Hippocampal formation (tissue), 2 donors: Measurements from ENCODE around the gene MRPL23.

Source experiments
- DNase-seq, 2 donors: peaks; one replicate each; lab custom pipeline; 2025; lab: John Stamatoyannopoulos, UW

MRPL23 gene

DNA sequence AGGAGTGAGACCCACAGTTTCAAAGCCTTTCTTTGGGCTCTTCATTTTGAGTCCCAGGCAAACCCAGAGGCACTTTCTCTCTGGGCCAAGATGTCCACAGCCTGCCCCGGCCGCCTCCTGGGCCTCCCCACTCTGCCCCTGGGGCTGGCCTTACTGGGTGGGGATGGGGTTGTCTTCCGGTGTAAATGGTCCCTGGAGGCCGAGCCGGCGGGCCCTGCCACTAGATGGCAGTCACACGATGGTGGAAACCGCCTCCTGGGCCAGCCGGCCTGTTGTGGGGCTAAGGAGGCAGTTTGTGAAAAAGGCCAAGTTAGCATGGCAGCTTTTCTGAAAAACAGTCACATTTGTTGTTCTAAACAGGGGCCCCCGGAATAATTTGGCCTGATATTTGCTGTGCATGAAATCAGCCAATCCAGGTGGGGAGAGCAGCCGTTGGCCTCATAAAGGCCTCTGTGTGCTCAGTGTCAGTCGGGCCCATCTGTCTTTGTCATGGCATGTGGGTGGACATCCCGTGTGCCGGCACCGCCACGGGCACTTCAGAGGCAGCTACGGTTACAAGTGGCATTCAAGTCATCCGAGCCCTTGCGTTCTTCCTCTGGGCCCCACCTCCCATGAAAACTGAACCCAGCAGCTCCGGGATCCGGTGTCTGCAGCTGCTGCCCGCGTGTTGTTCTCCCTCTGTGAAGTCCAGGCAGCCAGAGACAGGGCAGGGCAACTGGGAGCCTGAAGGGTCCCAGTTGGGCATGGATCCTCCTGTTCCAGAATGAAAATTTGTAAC lies 6.5 kb downstream of the MRPL23 start:
- no peak for DNase-seq

DNA sequence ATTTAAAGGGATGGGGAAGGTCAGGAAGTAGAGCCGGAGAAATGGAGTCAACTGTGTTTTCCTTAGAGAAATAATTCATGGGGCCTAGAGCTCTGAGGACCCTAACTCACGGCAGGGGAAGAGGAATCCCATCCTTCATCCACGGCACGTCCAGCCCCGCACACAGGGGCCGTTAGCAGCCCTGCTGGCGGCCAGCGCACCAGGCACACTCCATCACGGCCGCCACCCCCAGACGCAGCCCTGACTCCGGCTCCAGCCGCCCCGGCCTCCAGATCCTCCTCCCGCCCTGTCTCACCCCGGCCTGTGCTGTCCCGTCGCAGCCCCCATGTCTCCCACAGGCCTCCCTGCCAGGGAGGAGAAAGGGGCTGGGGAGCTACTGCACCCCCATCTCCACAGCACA lies 11.2 kb downstream of the MRPL23 start:
- DNase-seq, result no peak

DNA sequence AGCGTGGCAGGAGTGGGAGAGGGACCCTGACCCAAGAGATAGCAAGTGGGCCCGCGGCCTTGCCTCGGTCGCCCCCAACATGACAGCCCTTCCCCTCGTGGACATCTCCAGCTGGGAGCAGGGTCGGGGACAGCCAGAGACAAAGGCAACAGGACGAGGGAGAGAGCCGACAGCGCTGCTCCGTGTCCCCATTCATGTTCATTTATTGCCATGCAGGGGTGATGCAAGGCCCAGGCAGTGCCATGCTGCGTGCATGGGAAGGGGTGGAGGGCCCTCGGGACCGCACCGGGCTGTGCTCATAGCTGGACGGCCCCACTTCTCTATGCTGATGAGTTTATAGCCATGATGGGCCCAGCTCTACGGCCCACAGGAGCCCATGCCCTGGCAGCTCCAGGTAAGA lies 12.7 kb downstream of the MRPL23 start:
- DNase-seq, result no peak

DNA sequence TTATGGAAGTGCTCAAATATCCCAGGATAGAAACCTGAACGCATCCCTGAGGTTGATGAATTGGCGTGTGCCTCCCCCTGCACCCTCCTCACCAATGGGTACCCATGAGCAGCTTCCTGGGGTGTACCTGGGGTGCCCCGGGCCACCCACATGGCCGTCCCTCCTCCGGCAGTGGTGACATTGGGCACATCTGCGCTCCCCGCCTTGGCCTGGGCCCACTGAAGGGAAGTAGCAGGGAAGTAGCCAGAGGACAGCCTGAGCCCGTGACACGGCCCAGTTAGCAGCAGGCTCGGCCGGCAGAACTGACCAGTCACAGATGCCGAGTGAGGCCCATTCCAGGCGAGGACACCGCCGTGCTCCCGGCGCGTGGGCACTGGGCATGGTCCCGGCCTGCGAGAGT lies 16.7 kb downstream of the MRPL23 start:
- no peak for DNase-seq

DNA sequence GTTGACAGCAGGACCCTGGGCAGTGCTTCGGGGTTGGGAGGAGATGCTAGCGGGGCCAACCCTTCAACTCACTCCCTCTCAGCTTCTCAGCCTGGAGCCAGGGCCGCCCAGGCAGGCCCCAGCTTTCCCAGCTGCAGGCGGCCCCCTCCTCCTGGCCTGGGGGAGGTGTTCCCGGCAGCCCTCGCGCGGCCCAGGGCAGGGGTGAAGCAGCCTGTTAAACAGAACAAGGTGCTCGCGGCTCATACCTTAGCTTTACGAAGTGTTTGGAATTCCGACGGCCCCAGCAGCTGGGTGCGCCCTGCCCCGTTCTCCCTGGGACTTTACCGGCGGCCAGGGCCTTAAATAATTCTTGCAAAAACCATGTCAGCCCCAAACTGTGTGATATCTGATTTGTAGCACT lies 17.2 kb downstream of the MRPL23 start:
- DNase-seq, result no peak

DNA sequence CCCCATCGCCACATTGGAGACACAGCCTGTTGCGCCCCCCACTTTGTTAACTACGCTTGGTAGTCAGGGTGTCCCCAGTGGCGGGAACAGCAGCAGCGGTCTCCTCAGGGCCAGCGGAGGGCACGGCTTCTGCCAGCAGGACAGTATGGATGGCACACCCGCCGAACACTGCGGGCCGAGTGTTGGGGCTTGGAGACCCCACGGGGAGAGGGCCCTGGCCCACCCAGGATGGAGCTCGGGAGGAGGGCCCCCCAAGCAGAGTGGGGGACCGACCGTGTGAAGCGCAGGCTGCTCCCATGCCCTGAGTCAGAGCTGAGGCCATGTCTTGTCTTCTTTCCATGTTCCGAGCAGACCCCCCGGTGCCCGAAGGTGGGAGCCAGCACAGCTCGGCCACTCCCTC lies 17.8 kb downstream of the MRPL23 start:
- DNase-seq, result no peak

DNA sequence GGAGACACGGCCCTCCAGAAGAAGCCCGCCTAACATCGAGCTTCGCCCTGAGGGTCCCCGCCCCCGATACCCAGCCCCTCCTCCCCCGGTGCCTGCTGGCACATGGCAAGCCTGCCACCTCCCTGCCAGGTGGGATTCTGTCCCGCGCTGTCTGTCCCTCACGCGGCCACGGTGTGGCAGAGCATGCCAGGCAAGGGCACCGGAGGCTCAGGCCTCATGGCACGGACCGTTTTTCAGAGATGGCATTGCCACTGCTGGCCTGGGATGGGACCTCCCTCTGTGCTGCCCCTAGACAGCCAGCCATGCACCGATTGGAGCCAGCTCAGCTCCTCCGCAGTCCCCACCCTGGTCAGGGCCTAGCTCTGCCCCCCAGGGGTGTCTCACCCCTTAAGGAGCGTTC lies 19.4 kb downstream of the MRPL23 start:
- DNase-seq, result no peak

DNA sequence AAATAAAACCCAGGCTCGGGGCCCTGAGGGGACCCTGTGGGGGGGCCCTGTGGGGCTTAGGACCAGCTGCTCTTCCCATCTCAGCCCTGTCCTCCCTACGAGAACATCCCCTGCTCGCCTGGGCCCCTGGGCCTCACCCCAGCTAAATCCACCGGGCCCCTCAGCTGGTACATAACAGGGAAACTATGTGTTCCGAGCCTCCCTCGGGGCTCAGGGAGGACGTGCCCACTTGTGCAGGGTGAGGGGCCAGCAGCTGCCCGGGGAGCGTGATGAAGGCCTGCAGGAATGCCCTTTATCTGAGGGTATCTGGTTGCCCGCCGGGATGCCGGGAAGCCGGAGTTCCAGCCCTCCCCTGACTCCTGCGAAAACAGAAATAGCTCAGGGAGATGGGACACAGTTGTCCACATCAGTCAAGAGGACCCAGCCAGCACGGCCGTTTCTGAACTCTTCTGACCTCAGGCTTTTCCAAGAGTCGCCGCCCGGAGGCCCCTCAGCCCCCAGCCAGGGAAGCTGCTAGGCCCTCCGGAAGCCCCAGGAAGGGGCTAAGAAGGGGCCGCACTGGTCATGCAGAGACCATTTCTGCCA lies 20.6 kb downstream of the MRPL23 start:
- no peak for DNase-seq

DNA sequence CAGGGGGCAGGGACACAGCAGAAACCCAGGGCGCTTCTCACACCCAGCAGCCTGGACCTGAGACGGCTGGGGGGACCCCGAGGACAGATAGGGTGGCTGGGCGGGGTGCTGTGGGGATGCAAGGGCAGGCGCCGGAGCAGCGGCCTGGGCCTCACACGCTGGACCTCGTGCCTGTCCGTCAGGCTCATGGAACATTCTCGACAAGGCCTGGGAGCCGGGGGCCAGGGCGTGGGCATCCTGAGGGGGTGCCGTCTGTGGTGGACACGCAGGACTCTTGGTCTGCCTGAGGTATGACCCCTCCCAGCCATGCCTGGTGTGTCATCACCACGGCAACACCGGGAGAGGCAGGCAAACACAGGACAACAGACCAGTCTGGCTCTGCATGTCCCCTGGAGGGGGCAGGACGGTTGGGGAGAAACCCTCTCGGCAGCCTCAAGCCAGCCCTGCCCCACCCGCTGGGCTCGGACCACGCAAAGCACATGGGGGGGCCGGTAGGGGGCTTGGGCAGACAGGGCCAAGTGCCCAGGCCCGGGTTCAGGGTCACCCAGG lies 21.4 kb downstream of the MRPL23 start:
- DNase-seq, result no peak

DNA sequence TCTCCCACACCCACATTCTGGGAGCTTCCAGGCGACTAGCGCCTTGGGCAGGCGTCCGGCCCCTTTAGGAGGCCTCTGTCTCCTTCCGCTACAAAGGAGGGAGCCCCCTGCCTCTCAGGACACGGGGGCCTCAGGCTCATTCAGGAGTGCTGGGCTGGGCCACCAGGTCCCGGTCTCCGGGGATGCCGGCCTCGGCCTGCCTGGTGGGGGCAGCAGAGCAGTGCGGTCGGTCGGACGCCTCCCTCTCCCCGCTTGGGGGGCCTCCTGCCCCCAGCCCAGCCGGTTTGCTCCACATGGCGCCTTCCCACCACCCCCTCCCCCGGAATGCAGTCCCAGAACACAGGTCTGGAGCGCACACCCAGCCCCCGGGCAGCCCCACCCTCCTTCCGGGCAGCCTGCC lies 21.9 kb downstream of the MRPL23 start:
- DNase-seq, result no peak

DNA sequence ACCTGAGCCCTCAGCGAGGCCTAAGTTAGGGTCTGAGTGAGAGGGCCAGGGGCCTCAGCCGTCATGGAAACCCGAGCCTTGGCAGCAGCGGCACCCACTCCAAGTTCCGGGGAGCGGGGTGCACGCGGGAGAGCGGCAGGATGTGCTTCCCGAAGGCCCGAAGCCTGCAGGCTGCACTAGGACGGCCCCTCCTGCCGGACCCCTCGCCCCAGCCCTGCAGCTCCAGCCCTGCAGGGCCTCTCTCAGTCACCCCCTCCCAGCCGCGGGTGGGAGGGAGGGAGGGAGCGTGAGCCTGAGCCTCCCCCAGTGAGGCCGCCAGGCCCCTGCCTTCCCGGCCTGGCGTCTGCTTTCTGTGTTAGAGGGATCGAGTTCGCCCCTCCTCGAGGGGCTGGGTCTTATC lies 22.6 kb downstream of the MRPL23 start:
- DNase-seq, result no peak

DNA sequence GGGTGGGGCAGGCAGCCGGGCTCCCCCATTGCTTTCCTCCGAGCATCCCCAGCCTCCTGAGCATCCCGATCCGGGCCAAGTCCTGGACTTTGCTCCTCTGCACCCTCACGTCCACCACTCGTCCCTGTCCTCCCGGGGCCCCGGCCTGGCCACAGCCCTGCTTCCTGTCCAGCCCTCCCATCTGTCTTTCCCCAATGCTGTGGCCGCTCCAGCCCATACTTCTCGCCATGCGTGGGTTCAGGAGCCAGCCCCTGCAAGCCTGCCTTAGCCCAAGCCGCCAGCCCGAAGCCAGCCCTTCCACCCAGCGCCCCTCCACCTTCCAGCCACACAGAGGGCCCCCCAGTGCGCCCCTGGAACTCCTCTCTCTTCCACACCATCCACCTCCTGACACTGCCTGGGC lies 23.8 kb downstream of the MRPL23 start:
- DNase-seq, result no peak

DNA sequence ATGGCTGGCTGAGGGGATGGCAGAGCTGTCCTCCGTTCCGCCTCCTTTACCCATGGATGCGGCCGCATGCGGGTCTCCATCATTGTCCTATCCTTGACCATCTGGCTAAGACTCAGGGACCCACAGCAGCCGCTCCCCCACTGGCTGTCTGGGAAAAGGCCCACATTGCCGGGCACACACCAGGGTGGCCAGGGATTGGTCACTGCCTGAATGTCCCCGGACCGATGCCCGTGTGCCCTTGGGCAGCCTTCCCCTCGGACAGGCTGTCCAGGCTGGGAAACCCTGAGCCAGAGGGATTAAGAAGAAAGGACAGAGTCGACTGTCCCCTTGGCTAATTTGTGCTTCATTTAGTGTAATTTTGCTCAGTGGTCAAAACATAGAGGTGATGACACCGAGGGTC lies 28.1 kb downstream of the MRPL23 start:
- no peak for DNase-seq

DNA sequence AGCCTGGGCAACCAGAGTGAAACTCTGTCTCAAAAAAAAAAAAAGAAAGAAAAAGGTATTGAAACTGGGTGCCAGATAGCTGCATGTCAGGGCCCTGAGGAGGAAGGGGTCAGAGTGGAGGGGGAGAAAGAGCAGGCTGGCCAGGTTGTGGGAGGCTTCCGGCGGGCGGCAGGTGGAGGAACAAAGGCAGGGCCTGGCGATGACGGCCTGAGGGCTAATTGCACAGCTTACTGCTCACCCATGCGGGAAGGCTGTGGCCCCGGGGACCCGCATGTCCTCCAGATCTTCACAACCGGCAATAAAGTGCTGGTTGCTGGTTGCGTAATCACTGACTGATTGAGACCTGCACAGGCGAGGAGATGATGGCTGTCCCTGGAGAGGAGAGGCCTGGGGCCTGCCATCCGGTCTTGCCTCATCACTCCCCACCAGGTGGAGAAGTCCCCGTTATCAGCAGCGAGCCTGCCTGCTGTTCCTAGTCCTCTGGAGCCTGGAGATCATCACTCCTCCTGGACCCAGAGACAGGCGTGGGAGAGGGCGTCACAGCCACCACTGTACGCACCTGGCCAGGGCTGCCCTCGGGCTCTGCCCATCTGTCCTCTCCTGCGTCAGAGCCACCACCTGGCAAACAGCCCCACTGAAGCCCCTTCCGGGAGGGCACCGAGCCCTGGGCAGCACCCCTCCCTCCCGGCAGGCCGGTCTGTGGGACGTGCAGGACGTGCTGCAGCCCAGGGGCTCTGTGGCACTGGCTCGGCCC lies 31.8 kb downstream of the MRPL23 start:
- no peak for DNase-seq

DNA sequence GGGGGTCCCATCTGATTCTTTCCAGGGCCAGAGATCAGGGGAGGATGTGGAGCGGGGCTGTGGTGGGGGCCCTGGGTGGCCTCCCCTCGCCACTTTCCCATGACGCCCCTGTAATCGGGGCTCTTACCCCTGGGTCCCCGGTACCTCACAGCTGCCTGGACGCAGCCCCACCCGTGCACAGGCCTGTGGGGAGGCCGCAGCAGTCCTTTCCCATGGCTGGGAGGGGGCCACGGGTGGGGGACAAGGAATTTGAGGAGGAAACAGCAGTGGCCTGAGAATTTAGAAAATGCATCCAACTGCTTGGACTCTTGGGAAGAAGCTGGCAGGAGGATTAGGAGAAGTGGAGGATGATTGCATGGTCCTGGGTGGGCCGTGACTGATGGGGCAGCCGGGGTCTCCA lies 32.5 kb downstream of the MRPL23 start:
- no peak for DNase-seq

DNA sequence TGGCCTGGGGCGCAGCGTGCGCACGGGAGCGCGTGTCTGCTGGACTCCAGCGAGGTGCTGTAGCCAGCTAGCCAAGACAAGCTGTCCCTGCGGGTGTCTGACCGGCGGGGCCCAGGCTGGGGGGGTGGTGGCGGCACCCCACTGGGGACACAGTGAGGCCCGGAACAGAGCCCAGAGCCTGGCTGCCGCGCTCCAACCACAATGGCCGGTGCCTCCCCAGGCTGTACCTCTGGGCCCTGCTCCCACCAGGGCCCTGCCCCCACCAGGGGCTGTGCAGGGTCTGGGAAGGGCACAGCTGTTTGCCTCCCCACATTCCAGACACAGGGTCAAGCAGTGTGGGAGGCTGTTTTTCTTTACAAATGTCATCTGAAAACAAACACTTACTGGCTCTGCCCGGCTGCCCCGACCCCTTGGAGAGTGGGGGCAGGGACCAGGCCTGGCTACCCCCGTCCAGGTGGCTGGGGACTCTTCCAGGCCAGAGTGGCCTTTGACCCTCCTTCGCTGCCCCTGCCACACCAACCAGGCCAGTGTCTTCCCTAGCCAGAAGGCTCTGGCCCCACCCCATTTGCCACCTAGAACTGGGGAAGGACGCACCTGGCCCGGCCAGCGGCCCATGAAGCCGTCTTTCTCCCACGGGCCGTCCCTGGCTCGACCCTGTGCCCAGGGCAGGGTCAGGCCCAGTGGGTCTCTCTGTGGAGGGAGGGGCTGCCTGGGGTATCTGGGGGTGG lies 35.9 kb downstream of the MRPL23 start:
- no peak for DNase-seq

DNA sequence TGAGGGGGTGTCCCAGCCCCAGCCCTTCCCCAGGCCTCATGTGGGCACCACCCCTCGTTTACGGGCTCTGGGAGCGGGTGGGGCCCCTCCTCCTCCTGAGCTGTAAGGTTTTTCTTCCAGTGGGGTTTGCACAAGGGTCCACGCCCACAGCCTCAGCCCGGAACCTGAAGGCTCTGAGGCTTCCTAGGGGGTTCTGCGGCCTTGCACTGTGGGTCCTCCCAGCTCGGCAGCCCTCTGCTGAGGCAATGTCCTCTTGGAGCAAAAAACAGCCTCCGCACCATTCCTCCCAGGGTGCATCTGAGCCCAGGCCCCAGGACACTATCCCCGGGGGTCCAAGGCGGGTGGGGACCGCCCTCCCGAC lies 36.4 kb downstream of the MRPL23 start:
- no peak for DNase-seq

DNA sequence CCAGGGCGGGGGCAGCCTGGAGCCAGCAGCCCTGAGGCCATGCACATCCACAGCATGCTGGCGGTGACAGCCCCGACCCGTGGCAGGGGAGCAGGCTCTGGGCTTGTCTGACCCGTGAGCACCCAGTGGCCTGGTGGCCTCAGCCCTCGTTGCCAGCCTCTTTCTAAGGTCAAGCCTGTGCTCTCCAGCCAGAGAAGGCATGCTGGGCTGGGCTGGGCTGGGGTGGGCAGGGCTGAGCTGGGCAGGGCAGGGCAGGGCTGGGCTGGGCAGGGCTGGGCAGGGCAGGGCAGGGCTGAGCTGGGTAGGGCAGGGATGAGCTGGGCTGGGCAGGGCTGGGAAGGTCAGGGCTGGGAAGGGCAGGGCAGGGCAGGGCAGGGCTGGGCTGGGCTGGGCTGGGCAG lies 39.9 kb downstream of the MRPL23 start:
- DNase-seq, result no peak

DNA sequence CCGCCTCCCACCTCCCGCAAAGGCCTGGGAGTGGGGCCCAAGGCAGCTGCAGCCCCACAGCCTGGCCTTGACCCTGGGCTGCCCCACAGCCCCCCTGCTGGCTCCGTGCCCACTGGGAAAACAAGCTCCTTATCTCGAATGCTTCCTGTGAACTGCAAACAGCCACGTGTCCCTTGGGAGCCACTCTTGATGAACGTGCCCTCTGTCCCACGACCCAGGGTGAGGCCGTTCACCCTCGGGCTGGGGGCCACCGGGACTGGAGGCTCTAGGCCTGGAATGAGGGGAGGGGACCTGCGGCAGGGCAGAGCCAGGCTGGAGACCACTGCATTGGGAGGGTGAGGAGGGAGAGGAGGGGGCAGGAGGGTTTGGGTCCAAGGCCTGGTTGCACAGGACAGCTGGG lies 41.0 kb downstream of the MRPL23 start:
- no peak for DNase-seq

DNA sequence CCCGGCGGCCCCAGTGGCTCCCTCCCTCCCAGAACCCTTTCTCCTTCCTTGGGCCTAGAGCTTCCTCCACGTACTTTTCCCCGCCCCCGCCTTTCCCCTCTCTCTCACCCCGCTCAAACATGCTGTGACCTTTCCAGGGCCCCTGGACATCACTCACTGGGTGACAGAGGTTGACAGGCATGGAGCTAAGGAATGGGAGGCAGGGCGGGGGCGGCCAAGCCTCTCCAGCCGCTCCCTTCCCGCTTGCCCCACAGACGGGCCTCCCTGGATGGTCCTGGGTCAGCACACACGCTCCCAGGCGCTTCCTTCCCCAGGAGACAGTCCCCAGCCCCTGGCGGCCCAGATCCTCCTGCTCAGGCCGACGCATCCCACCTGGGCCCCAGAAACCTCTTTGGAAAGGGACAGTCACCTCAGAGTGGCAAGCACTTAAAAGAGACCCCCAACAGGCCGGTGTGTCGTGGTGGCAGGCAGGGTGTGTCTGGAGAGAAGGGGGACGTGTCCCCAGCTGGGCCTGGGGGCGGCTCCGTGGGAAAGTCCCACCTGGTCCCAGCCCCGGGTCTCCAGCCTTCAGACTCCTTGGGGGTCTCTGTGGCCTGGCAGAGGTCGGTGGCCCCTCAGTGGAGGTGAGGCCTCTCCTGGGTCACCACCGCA lies 41.7 kb downstream of the MRPL23 start:
- no peak for DNase-seq

DNA sequence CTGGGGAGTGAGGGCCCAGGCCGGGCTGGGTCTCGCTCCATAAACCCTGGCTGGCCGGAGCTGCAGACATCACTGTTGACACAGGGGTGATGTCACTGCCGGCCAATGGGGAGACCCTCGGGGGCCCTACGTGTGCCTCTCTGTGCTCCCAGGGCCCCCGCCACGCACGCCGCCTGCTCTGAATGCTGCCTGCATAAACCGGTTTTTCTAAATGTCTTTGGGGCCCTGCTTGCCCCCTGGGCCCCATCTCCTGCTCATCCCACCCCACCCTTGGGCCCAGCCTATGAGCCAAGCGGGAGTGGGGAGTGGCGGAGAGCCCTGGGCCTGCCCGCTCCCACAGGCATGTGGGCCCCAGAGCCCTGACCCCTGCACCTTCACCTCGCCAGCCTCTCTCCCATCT lies 42.8 kb downstream of the MRPL23 start:
- no peak for DNase-seq
